H9 (cell line): ENCODE data around the gene FAT1. TPM values are rescaled to one million over a fixed set of nuclear protein-coding genes. Genes with fewer than 3 reads are reported as not detected.

Experiments used
- DNase-seq: peaks from one replicate; pipeline ENCODE4 v3.0.0-alpha.2; 2017
- H2AFZ ChIP-seq: one replicate; pipeline ENCODE4 v1.6.1; 2013; ENCODE audit warnings: mild to moderate bottlenecking, low read length, control low read depth, moderate library complexity
- H2AK5ac ChIP-seq: 2 replicates; pipeline ENCODE4 v1.6.1; 2013; ENCODE audit warnings: low read length, control low read depth, mixed read lengths; ENCODE audit not compliant: insufficient read length
- H2BK120ac ChIP-seq: one replicate; pipeline ENCODE4 v1.6.1; 2013; ENCODE audit warnings: low read depth, mild to moderate bottlenecking, low read length, control low read depth, inconsistent platforms; ENCODE audit not compliant: poor library complexity, severe bottlenecking
- H2BK12ac ChIP-seq: 2 replicates; pipeline ENCODE4 v1.6.1; 2013; ENCODE audit warnings: low read length, control low read depth, mixed read lengths, low read depth; ENCODE audit not compliant: insufficient read length
- H2BK15ac ChIP-seq: 2 replicates; pipeline ENCODE4 v1.6.1; 2013; ENCODE audit warnings: low read depth, low read length, control low read depth
- H2BK20ac ChIP-seq: one replicate; pipeline ENCODE4 v1.6.1; 2013; ENCODE audit warnings: low read depth, mild to moderate bottlenecking, low read length, control low read depth, inconsistent platforms; ENCODE audit not compliant: poor library complexity, severe bottlenecking
- H2BK5ac ChIP-seq: 2 replicates; pipeline ENCODE4 v1.6.1; 2013; ENCODE audit warnings: low read length, control low read depth, mixed read lengths; ENCODE audit not compliant: insufficient read length
- H3K14ac ChIP-seq: 2 replicates; pipeline ENCODE4 v1.6.1; 2013; ENCODE audit warnings: low read length, control low read depth; ENCODE audit not compliant: insufficient read depth
- H3K18ac ChIP-seq: 2 replicates; pipeline ENCODE4 v1.6.1; 2013; ENCODE audit warnings: low read depth, mild to moderate bottlenecking, mixed read lengths, low read length, control low read depth; ENCODE audit not compliant: insufficient read length
- H3K23ac ChIP-seq: 2 replicates; pipeline ENCODE4 v1.6.1; 2013; ENCODE audit warnings: low read length, control low read depth, mixed read lengths, low read depth; ENCODE audit not compliant: insufficient read length
- H3K23me2 ChIP-seq: 2 replicates; pipeline ENCODE4 v1.6.1; 2013; ENCODE audit warnings: low read depth, mild to moderate bottlenecking, mixed read lengths, low read length, control low read depth; ENCODE audit not compliant: insufficient read length, poor library complexity, severe bottlenecking
- H3K27ac ChIP-seq: 2 replicates; pipeline ENCODE4 v1.5.1; 2013; ENCODE audit warnings: low read length, control low read depth, mixed read lengths, low read depth; ENCODE audit not compliant: insufficient read length
- H3K27me3 ChIP-seq: 2 replicates; pipeline ENCODE4 v1.6.1; 2013; ENCODE audit warnings: low read length, control low read depth, inconsistent platforms; ENCODE audit not compliant: insufficient read depth
- H3K4ac ChIP-seq: 2 replicates; pipeline ENCODE4 v1.6.1; 2013; ENCODE audit warnings: low read depth, mild to moderate bottlenecking, control low read depth, inconsistent platforms, low read length, moderate library complexity
- H3K4me1 ChIP-seq: 2 replicates; pipeline ENCODE4 v1.6.1; 2013; ENCODE audit warnings: low read length, control low read depth, inconsistent platforms; ENCODE audit not compliant: insufficient read depth
- H3K4me2 ChIP-seq: 2 replicates; pipeline ENCODE4 v1.6.1; 2013; ENCODE audit warnings: low read length, control low read depth, mixed read lengths; ENCODE audit not compliant: insufficient read length, insufficient read depth
- H3K56ac ChIP-seq: 2 replicates; pipeline ENCODE4 v1.6.1; 2013; ENCODE audit warnings: low read depth, mild to moderate bottlenecking, mixed read lengths, low read length, control low read depth; ENCODE audit not compliant: insufficient read length
- H3K79me1 ChIP-seq: 2 replicates; pipeline ENCODE4 v1.6.1; 2013; ENCODE audit warnings: low read depth, mild to moderate bottlenecking, moderate library complexity, low read length, control low read depth, inconsistent platforms; ENCODE audit not compliant: insufficient read depth, poor library complexity, severe bottlenecking
- H3K79me2 ChIP-seq: 2 replicates; pipeline ENCODE4 v1.6.1; 2013; ENCODE audit warnings: low read length, control low read depth, inconsistent platforms; ENCODE audit not compliant: insufficient read depth
- H3K9ac ChIP-seq: 2 replicates; pipeline ENCODE4 v1.6.1; 2013; ENCODE audit warnings: low read length, control low read depth, mixed read lengths; ENCODE audit not compliant: insufficient read length; ENCODE audit errors: extremely low read depth
- H3K9me3 ChIP-seq: one replicate; pipeline ENCODE4 v1.6.1; 2013; ENCODE audit warnings: low read depth, low read length, inconsistent platforms; ENCODE audit not compliant: control insufficient read depth
- H3T11ph ChIP-seq: one replicate; pipeline ENCODE4 v1.6.1; 2013; ENCODE audit warnings: mild to moderate bottlenecking, low read length, control low read depth, inconsistent platforms
- H4K20me1 ChIP-seq: one replicate; pipeline ENCODE4 v1.6.1; 2013; ENCODE audit not compliant: control insufficient read depth, insufficient read length, insufficient read depth
- H4K5ac ChIP-seq: 2 replicates; pipeline ENCODE4 v1.6.1; 2013; ENCODE audit warnings: low read depth, mild to moderate bottlenecking, mixed read lengths, low read length, control low read depth; ENCODE audit not compliant: insufficient read length
- H4K8ac ChIP-seq: replicated peaks from 2 replicates; pipeline ENCODE4 v1.6.1; 2013; ENCODE audit warnings: low read length, control low read depth, mixed read lengths, low read depth; ENCODE audit not compliant: insufficient read length
- H4K91ac ChIP-seq: 2 replicates; pipeline ENCODE4 v1.6.1; 2013; ENCODE audit warnings: low read depth, mild to moderate bottlenecking, moderate library complexity, mixed read lengths, low read length, control low read depth; ENCODE audit not compliant: insufficient read length
- H3K27ac Mint-ChIP-seq, 3 experiments: 2 replicates in 2 of 3; 3 replicates in 1 of 3; pipeline ENCODE4 v1.8.0; 2020 to 2021; ENCODE audit warnings: mixed read lengths in 3 of 3, mild to moderate bottlenecking in 1 of 3, moderate library complexity in 1 of 3
- H3K27me3 Mint-ChIP-seq: 2 replicates; pipeline ENCODE4 v1.8.0; 2021; ENCODE audit warnings: low read depth, mild to moderate bottlenecking, moderate library complexity, mixed read lengths
- H3K36me3 Mint-ChIP-seq, 3 experiments: 2 replicates in 2 of 3; 3 replicates in 1 of 3; pipeline ENCODE4 v1.8.0; 2020 to 2021; ENCODE audit warnings: low read depth in 3 of 3, mixed read lengths in 3 of 3; ENCODE audit not compliant: insufficient read depth in 1 of 3
- H3K4me1 Mint-ChIP-seq, 2 experiments: 2 replicates each; pipeline ENCODE4 v1.8.0; 2020; ENCODE audit warnings: mixed read lengths in 2 of 2
- H3K4me3 Mint-ChIP-seq, 2 experiments: 2 replicates in 1 of 2; 3 replicates in 1 of 2; pipeline ENCODE4 v1.8.0; 2020 to 2021; ENCODE audit warnings: mild to moderate bottlenecking in 2 of 2, mixed read lengths in 2 of 2, moderate library complexity in 1 of 2
- H3K9me3 Mint-ChIP-seq, 2 experiments: 2 replicates in 1 of 2; 3 replicates in 1 of 2; pipeline ENCODE4 v1.8.0; 2020; ENCODE audit warnings: mild to moderate bottlenecking in 2 of 2, mixed read lengths in 2 of 2, moderate library complexity in 1 of 2
- WGBS: extraction: QIAGEN DNeasy Blood & Tissue Kit; methylation state at CpG from one replicate; pipeline ENCODE4 v1.1.7; 2013; ENCODE audit warnings: missing lambda C conversion rate, low lambda C conversion rate, mixed read lengths; ENCODE audit not compliant: insufficient read length; ENCODE audit errors: extremely low coverage; 5-methylcytosine and 5-hydroxymethylcytosine counted together
- total RNA-seq: library from RNA; stranded (reverse); gene quantifications from 2 replicates; pipeline ENCODE4 v1.2.1, GENCODE V29; 2021
- TF ChIP-seq, protein P1 (sequence below): fragments of 200-600 bp; sonication (generic); conservative IDR thresholded peaks from 3 replicates; pipeline ENCODE4 v1.8.0; 2021; ENCODE audit warnings: antibody characterized with exemption, mild to moderate bottlenecking

The FAT1 gene
- total RNA-seq, 1 experiment from 2014 or later: 173 TPM

GRCh38 chr4:186761393-186761792 is 37.7 kb upstream of the FAT1 start:
- Histone ChIP-seq H3K27ac (no peak overlapping the region), H3K14ac (no peak overlapping the region), H2BK120ac (no peak overlapping the region), H2BK12ac (no peak overlapping the region), H2AK5ac (no peak overlapping the region), H3T11ph (no peak overlapping the region), H3K79me2 (no peaks in the 10 kb centered on the region), H4K20me1 (no peaks in the 10 kb centered on the region), H3K56ac (no peak overlapping the region), H3K9ac (no peak overlapping the region), H4K91ac (no peak overlapping the region), H3K23me2 (no peaks in the 10 kb centered on the region), H2AFZ (no peak overlapping the region), H4K8ac (no peak overlapping the region), H2BK20ac (no peak overlapping the region), H3K23ac (no peak overlapping the region), H4K5ac (no peak overlapping the region), H3K79me1 (no peaks in the 10 kb centered on the region), H2BK5ac (no peak overlapping the region), H3K18ac (no peak overlapping the region), H2BK15ac (no peak overlapping the region), H3K4me1 (no peaks in the 10 kb centered on the region), H3K27me3 (no peaks in the 10 kb centered on the region), H3K4ac (no peak overlapping the region), H3K9me3 (no peaks in the 10 kb centered on the region), H3K4me2 (no peak overlapping the region)
- Mint-ChIP-seq H3K27ac (no peak overlapping the region), H3K27me3 (no peaks in the 10 kb centered on the region), H3K4me1 (peaks cover 6 to 10% of the 10 kb centered on the region in 2 experiments), H3K4me3 (no peak overlapping the region), H3K36me3 (no peaks in the 10 kb centered on the region; a peak in 1 of 7 replicates), H3K9me3 (no peaks in the 10 kb centered on the region; a peak in 3 of 5 replicates)
- TF ChIP-seq, protein P1, sequence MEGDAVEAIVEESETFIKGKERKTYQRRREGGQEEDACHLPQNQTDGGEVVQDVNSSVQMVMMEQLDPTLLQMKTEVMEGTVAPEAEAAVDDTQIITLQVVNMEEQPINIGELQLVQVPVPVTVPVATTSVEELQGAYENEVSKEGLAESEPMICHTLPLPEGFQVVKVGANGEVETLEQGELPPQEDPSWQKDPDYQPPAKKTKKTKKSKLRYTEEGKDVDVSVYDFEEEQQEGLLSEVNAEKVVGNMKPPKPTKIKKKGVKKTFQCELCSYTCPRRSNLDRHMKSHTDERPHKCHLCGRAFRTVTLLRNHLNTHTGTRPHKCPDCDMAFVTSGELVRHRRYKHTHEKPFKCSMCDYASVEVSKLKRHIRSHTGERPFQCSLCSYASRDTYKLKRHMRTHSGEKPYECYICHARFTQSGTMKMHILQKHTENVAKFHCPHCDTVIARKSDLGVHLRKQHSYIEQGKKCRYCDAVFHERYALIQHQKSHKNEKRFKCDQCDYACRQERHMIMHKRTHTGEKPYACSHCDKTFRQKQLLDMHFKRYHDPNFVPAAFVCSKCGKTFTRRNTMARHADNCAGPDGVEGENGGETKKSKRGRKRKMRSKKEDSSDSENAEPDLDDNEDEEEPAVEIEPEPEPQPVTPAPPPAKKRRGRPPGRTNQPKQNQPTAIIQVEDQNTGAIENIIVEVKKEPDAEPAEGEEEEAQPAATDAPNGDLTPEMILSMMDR: no peak
- WGBS: no CpG with 5 or more reads among the region's 3 CpGs
- no peak for DNase-seq
